ENCODE measurements around the gene KHDC1.
"Not testable (repeated sequence)": the region's sequence is repeated elsewhere in the genome, so short reads cannot be mapped to it uniquely, and the experiment has no call there.

KHDC1 gene, protein sequence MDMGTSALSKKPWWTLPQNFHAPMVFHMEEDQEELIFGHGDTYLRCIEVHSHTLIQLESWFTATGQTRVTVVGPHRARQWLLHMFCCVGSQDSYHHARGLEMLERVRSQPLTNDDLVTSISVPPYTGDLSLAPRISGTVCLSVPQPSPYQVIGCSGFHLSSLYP
- 1.4 to 2.5 (median 2.2) reads per million in 4 experiments for total RNA-seq

DNA sequence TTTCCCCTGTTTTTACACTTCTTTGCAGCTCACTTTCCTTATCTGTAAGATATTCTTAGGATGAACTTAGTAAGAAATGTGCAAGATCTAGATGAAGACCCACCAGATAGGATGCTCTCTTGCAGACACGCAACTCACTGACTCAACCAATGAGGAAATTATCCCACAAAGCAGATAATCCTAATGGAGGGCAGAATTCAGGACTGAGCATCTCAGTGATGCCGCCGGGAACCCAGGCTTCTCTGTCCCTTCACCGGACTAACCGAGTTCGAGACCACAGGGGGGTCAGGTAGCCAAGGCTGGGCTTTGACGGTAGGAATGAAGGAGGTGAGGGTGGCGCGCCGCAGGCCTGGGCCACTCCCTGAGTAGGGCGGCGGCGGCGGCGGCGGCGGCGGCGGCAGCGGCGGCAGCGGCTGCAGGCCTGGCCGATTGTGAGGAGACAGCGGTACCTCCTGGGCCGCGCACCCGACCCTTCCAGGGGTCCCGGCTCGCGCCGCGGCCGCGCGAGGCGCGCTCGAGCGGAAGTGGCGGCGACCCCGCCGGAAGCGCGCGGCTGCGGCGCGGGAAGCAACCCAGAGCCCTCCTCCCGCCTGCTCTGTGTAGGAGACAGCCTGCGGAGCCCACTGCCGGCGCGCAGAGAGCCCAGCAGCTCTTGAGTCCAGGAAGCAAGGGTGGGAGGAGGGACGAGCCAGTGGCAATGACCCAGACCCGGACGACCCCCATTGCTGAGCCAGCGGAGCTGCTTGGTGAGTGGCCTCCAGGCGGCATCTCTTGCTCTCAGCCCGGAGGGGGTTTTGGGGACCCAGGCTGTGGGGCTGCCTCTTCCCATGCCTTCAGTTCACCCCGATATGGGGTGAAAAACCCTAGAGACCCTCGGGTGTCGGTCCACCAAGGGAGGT, at the start of gene KHDC1:
TSS of gene KHDC1 (minus strand) at position 526 of the 899 bp plus-strand sequence. CDS start 20,679 bp downstream, outside the sequence.
- peak; percentile 33 for DNase-seq

DNA sequence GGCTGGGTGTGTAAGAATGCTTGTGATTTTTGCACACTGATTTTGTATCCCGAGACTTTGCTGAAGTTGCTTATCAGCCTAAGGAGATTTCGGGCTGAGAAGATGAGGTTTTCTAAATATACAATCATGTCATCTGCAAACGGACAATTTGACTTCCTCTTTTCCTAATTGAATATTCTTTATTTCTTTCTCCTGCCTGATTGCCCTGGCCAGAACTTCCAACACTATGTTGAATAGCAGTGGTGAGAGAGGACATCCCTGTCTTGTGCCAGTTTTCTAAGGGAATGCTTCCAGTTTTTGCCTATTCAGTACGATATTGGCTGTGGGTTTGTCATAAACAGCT, 47.5 kb upstream of the KHDC1 start:
- DNase-seq, result not testable (repeated sequence)

GRCh38 chr6:73309785-73310502, 46.9 kb upstream of the KHDC1 start:
- no peak for DNase-seq

- no peak for DNase-seq
Observed at GRCh38 chr6:73309535-73309784, 46.5 kb upstream of the KHDC1 start.

- no peak for DNase-seq
Observed at GRCh38 chr6:73308712-73309534, 45.9 kb upstream of the KHDC1 start.

GRCh38 chr6:73303773-73304172, 40.8 kb upstream of the KHDC1 start:
- not testable (repeated sequence) for DNase-seq

DNA sequence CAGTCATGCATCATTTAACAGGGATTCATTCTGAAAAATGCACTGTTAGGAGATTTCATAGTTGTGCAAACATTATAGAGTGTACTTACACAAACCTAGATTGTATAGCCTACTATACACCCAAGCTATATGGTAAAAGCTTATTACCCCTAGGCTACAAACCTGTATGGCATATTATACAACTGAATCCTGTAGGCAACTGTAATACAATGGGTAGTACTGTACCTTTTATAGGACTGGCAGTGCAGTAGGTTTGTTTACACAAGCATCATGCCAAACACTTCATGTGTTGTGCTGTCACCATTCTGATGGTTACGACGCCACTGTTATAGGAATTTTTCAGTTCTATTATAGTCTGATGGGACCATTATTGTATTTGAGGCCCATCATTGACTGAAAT, 39.3 kb upstream of the KHDC1 start:
- DNase-seq, result no peak

DNA sequence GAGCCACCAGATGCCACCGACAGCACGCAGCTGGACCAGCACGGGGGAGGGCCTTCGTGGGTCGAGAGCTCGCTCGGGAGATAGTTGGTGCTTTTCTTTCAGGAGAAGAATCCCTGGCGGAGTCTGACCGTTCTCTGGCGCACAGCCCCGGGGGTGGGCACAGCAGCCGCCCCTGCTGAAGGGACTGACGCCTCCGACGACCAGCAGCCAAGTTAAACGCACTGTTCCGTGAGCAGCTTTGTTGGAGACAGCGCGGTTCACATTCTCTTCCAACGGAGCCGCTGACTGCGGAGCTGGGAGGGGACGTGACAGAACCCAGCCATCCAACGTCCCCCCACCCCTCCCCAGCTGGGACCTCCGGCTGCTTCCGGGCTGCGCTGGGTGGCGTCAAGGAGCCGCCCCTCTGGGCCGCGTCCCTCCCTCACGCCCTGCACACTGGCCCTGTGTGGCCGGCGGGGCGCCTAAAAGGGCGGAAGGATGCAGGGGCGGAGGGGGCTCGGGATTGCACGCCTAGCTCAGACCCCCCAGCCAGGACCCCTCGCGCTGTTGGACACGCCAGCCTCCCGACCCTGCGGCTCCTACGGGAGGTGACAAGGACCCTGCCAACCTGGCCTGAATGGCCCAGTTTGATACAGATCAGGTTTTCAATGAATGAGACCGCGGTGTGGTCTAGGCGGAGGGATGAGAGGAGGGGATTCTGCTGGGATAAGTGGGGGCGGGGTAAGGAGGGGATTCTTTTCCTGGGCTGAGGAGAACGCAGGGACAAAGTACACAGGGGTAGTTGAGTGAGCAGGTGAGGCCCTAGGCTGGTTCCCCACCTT, 36.4 kb upstream of the KHDC1 start:
- no peak for DNase-seq

GRCh38 chr6:73293331-73293730, 30.3 kb upstream of the KHDC1 start:
- DNase-seq, result no peak

DNA sequence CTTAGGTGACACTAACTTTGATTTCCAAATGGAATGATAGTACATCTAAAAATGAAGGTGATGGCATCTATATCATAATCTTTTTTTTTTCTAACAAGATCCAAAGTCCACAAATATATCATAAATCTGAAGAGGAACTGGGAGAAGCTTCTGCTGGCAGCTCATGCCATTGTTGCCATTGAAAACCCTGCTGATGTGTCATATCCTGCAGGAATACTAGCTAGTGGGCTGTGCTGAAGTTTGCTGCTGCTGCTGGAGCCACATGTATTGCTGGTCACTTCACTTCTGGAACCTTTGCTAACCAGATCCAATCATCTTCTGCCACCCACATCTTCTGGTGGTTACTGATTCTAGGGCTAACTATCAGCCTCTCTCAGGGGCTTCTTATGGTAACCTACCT, 27.4 kb upstream of the KHDC1 start:
- DNase-seq, result no peak

- no peak for DNase-seq
Observed at GRCh38 chr6:73286752-73287151, 23.8 kb upstream of the KHDC1 start.

DNA sequence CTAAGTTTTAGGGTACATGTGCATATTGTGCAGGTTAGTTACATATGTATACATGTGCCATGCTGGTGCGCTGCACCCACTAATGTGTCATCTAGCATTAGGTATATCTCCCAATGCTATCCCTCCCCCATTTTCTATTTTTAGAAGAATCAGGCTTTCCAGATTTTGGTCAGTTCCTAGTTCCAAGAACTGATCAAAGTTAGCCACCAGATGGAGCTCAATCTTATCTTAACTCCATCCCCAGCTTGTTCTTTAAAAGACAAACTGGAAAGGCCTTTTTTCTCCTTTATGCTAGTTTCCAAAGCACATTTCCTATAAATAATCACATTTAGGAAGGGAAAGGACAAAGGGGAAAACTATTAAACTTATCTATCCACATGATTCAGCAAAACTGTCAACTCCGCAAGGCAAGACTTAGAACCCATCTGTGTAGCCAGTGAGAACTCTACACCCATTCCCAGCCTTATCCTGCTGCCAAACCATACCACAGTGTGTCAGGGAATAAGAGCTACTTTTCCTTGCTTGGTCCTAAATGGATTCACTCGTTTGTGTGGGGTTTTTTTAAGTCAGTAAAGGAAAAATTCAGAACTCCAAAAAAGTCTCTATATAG, 22.8 kb upstream of the KHDC1 start:
- DNase-seq, result no peak

DNA sequence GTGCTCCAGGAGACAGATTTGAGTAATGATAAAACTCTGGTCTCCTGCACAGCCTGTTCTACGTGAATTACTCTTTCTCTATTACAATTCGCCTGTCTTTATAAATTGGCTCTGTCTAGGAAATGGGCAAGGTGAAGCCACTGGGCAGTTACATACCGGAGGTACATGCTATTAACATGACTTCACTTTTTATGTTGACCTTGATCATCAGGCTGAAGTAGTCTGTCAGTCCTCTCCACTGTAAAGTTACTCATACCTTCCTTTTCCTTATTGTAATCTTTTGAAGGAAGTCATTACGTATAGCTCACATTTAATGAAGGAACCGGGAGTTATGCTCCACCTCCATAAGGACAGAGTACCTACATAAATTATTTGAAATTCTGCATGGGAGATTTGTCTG, 19.9 kb upstream of the KHDC1 start:
- no peak for DNase-seq

- DNase-seq, result not testable (repeated sequence)
Observed at GRCh38 chr6:73281684-73282083, 18.7 kb upstream of the KHDC1 start.

GRCh38 chr6:73269296-73269695, 6.3 kb upstream of the KHDC1 start:
- DNase-seq, result not testable (repeated sequence)

DNA sequence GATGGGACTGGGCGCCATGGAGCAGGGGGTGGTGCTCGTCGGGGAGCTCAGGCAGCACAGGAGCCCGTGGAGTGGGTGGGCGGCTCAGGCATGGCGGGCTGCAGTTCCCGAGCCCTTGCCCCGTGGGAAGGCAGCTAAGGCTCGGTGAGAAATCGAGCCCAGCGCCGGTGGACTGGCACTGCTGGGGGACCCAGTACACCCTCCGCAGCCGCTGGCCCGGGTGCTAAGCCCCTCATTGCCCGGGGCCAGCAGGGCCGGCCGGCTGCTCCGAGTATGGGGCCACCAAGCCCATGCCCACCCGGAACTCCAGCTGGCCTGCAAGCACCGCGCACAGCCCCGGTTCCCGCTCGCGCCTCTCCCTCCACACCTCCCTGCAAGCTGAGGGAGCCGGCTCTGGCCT, 5.9 kb upstream of the KHDC1 start:
- DNase-seq, result not testable (repeated sequence)

- DNase-seq, result no peak
Observed at GRCh38 chr6:73264446-73264845, 1.4 kb upstream of the KHDC1 start.

DNA sequence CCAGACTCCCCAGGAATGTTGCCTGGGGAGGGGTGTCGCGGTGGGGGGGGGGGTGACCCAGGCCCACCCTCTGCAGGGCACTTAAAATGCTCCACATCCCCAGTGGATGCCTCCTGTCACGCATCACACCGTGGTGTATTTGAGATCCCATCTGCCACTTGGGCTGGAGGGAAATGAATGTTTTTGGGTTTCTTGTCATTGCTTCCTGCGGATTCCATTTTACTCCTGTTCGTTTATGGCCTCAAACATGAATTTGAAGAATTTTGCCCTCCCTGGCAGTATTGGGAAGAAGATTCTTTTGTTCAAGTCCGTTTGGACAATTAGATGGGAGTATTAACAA, 544 bp upstream of the KHDC1 start:
- no peak for DNase-seq

GRCh38 chr6:73258721-73259120, 4.3 kb downstream of the KHDC1 start:
- no peak for DNase-seq

DNA sequence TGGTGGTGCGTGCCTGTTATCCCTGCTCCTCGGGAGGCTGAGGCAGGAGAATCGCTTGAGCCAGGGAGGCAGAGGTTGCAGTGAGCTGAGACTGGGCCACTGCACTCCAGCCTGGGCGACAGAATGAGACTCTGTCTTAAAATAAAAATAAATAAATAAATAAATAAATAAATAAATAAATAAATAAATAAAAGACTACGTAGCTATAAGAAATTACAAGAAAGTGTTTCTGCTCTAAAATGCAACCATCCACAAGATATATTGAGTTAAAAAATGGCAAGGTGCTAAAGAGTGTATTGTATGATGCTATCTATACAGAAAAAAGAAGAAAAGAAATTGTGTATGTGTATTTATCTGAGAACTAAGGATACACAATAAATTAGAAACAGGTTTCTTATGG, 8.7 kb downstream of the KHDC1 start:
- DNase-seq, result not testable (repeated sequence)

GRCh38 chr6:73252703-73253102, 10.3 kb downstream of the KHDC1 start:
- no peak for DNase-seq

DNA sequence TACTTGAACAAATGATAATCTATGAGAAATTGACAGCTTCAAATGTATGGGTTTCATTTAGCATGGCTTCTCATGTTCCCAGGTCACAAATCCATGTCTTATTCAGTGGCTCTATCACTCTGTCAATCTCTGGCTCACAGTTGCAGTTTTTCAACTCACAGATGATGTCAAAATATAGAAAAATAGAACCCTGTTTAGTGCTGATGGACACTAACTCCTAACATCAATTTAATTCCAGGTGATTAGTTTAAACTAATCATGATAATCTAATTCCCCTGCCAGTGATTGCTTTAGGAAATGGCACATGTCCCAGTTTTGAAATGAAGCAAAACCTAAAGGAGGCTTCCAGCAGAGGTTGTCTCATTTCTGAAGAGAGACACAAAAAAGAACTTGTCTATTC, 13.0 kb downstream of the KHDC1 start:
- no peak for DNase-seq
